Large intestine (tissue), 3 donors: ENCODE measurements around the gene CLMP. TPM values are rescaled to one million over a fixed set of nuclear protein-coding genes. Genes with fewer than 3 reads are reported as not detected.
"Not testable (repeated sequence)": the region's sequence is repeated elsewhere in the genome, so short reads cannot be mapped to it uniquely, and the experiment has no call there.

Experiments used
- DNase-seq, 2 donors: peaks; one replicate each; pipeline versions ENCODE4 v3.0.0 to v3.0.0-alpha.2; 2013
- H3K27ac ChIP-seq: one replicate; pipeline ENCODE4 v1.5.1; 2013; ENCODE audit warnings: low read length
- H3K27me3 ChIP-seq: 2 replicates; pipeline ENCODE4 v1.6.1; 2013; ENCODE audit warnings: low read length; ENCODE audit not compliant: control insufficient read depth, insufficient read depth
- H3K36me3 ChIP-seq: 2 replicates; pipeline ENCODE4 v1.6.1; 2013; ENCODE audit warnings: low read length; ENCODE audit not compliant: control insufficient read depth, insufficient read depth
- H3K4me1 ChIP-seq: one replicate; pipeline ENCODE4 v1.6.1; 2013; ENCODE audit warnings: low read length; ENCODE audit not compliant: control insufficient read depth, insufficient read depth
- H3K4me3 ChIP-seq: one replicate; pipeline ENCODE4 v1.5.1; 2013; ENCODE audit warnings: low read length
- H3K9me3 ChIP-seq: one replicate; pipeline ENCODE4 v1.6.1; 2013; ENCODE audit warnings: mild to moderate bottlenecking, low read depth, low read length, moderate library complexity; ENCODE audit not compliant: control insufficient read depth
- WGBS: methylation state at CpG from one replicate; pipeline ENCODE4 v1.1.5; 2013; ENCODE audit warnings: low lambda C conversion rate; ENCODE audit not compliant: insufficient coverage; 5-methylcytosine and 5-hydroxymethylcytosine counted together
- polyA plus RNA-seq: library from polyadenylated mRNA; unstranded; fragments of 120-200 nt; gene quantifications from one replicate; pipeline ENCODE4 v1.2.1, GENCODE V29; 2013

The CLMP gene
- polyA plus RNA-seq, 1 donor, result 17.5 TPM

GRCh38 chr11:123059041-123059920 is 135.8 kb downstream of the CLMP start:
- H3K27ac ChIP-seq, DNase-seq, H3K9me3 ChIP-seq, H3K27me3 ChIP-seq: not testable (repeated sequence)
- peaks cover 62% of the 10 kb centered on the region for H3K36me3 ChIP-seq
- peak overlapping the region; percentile 73 for H3K4me3 ChIP-seq
- H3K4me1 ChIP-seq, result peaks cover 19% of the 10 kb centered on the region
- no CpG with 5 or more reads among the region's 18 CpGs for WGBS

GRCh38 chr11:123057661-123058305 is 137.3 kb downstream of the CLMP start:
- Histone ChIP-seq H3K4me1 (peaks cover 9% of the 10 kb centered on the region), H3K9me3 (no peaks in the 10 kb centered on the region), H3K4me3 (no peak overlapping the region), H3K27ac (no peak overlapping the region), H3K36me3 (peaks cover 69% of the 10 kb centered on the region), H3K27me3 (no peaks in the 10 kb centered on the region)
- no peak for DNase-seq
- 100% methylated on average over 2 of the region's 5 CpGs for WGBS

- Histone ChIP-seq H3K27me3 (no peaks in the 10 kb centered on the region), H3K4me1 (peaks cover 9% of the 10 kb centered on the region), H3K9me3 (no peaks in the 10 kb centered on the region), H3K36me3 (peaks cover 69% of the 10 kb centered on the region), H3K27ac (no peak overlapping the region), H3K4me3 (no peak overlapping the region)
- WGBS, result no CpG with 5 or more reads among the region's 3 CpGs
- DNase-seq, result no peak
These were observed 138.1 kb downstream of the CLMP start for GRCh38 chr11:123056835-123057491.

- Histone ChIP-seq H3K36me3 (peaks cover 61% of the 10 kb centered on the region), H3K27me3 (no peaks in the 10 kb centered on the region), H3K4me1 (peaks cover 9% of the 10 kb centered on the region), H3K27ac (no peak overlapping the region), H3K9me3 (no peaks in the 10 kb centered on the region), H3K4me3 (no peak overlapping the region)
- DNase-seq, result no peak
- no CpG with 5 or more reads among the region's 6 CpGs for WGBS
These were observed 139.7 kb downstream of the CLMP start for GRCh38 chr11:123055191-123055901.

GRCh38 chr11:123054301-123055065 is 140.6 kb downstream of the CLMP start:
- Histone ChIP-seq H3K27ac (no peak overlapping the region), H3K4me3 (no peak overlapping the region), H3K4me1 (peaks cover 9% of the 10 kb centered on the region), H3K9me3 (no peaks in the 10 kb centered on the region), H3K27me3 (no peaks in the 10 kb centered on the region), H3K36me3 (peaks cover 52% of the 10 kb centered on the region)
- 14% methylated on average over 1 of the region's 11 CpGs for WGBS
- DNase-seq, result peak; percentile 48 to 49

- no peaks in the 10 kb centered on the region for H3K9me3 ChIP-seq
- peaks cover 3% of the 10 kb centered on the region for H3K4me1 ChIP-seq
- H3K4me3 ChIP-seq, result no peak overlapping the region
- no peak overlapping the region for H3K27ac ChIP-seq
- H3K27me3 ChIP-seq, result no peaks in the 10 kb centered on the region
- WGBS, result 83% methylated on average over 1 of the region's 5 CpGs
- no peak for DNase-seq
- peaks cover 39% of the 10 kb centered on the region for H3K36me3 ChIP-seq
These were observed 141.9 kb downstream of the CLMP start for GRCh38 chr11:123052901-123053721.

- H3K4me3 ChIP-seq, result no peak overlapping the region
- H3K27me3 ChIP-seq, result no peaks in the 10 kb centered on the region
- H3K27ac ChIP-seq, result no peak overlapping the region
- H3K36me3 ChIP-seq, result peaks cover 25% of the 10 kb centered on the region
- no peaks in the 10 kb centered on the region for H3K9me3 ChIP-seq
- DNase-seq, result no peak
- no peaks in the 10 kb centered on the region for H3K4me1 ChIP-seq
- WGBS, result 100% methylated on average over 1 of the region's 4 CpGs
These were observed 143.4 kb downstream of the CLMP start for GRCh38 chr11:123051634-123052033.

GRCh38 chr11:123051146-123051545 is 143.9 kb downstream of the CLMP start:
- no peaks in the 10 kb centered on the region for H3K27me3 ChIP-seq
- no peaks in the 10 kb centered on the region for H3K9me3 ChIP-seq
- WGBS, result 92% methylated on average over 3 of the region's 9 CpGs
- no peak overlapping the region for H3K27ac ChIP-seq
- H3K4me1 ChIP-seq, result no peaks in the 10 kb centered on the region
- H3K4me3 ChIP-seq, result no peak overlapping the region
- no peak for DNase-seq
- H3K36me3 ChIP-seq, result peaks cover 20% of the 10 kb centered on the region

GRCh38 chr11:123047947-123048293 is 147.1 kb downstream of the CLMP start:
- Histone ChIP-seq H3K27me3 (no peaks in the 10 kb centered on the region), H3K9me3 (no peaks in the 10 kb centered on the region), H3K36me3 (no peaks in the 10 kb centered on the region), H3K27ac (no peak overlapping the region), H3K4me1 (no peaks in the 10 kb centered on the region), H3K4me3 (no peak overlapping the region)
- WGBS, result 60% methylated on average over 1 of the region's 3 CpGs
- no peak for DNase-seq
